Measurements from ENCODE around the gene PIK3CG.

PIK3CG gene

DNA sequence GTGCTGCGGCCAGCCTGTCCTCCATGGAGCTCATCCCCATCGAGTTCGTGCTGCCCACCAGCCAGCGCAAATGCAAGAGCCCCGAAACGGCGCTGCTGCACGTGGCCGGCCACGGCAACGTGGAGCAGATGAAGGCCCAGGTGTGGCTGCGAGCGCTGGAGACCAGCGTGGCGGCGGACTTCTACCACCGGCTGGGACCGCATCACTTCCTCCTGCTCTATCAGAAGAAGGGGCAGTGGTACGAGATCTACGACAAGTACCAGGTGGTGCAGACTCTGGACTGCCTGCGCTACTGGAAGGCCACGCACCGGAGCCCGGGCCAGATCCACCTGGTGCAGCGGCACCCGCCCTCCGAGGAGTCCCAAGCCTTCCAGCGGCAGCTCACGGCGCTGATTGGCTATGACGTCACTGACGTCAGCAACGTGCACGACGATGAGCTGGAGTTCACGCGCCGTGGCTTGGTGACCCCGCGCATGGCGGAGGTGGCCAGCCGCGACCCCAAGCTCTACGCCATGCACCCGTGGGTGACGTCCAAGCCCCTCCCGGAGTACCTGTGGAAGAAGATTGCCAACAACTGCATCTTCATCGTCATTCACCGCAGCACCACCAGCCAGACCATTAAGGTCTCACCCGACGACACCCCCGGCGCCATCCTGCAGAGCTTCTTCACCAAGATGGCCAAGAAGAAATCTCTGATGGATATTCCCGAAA lies 2.7 kb downstream of the PIK3CG start:
- no peak overlapping the region for H3K4me3 ChIP-seq
- peaks cover 20% of the 10 kb centered on the region for H3K27me3 ChIP-seq (ENCODE audit: low read depth)
- H3K4me1 ChIP-seq: no peaks in the 10 kb centered on the region
- H3K9me3 ChIP-seq: no peaks in the 10 kb centered on the region
- in situ Hi-C loops (cut with MboI; ENCODE audit: low sequenced_read_pairs): no loop called here
- no peak for DNase-seq (ENCODE audit: low spot score in 2 of 2)
- H3K36me3 ChIP-seq (replicated peaks): no peaks in the 10 kb centered on the region

DNA sequence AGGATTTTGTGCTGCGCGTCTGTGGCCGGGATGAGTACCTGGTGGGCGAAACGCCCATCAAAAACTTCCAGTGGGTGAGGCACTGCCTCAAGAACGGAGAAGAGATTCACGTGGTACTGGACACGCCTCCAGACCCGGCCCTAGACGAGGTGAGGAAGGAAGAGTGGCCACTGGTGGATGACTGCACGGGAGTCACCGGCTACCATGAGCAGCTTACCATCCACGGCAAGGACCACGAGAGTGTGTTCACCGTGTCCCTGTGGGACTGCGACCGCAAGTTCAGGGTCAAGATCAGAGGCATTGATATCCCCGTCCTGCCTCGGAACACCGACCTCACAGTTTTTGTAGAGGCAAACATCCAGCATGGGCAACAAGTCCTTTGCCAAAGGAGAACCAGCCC lies 3.3 kb downstream of the PIK3CG start:
- Histone ChIP-seq H3K4me1 (no peaks in the 10 kb centered on the region), H3K4me3 (no peak overlapping the region), H3K36me3 (replicated peaks) (no peaks in the 10 kb centered on the region), H3K27me3 (ENCODE audit: low read depth) (peaks cover 20% of the 10 kb centered on the region), H3K9me3 (no peaks in the 10 kb centered on the region)
- in situ Hi-C loops (cut with MboI; ENCODE audit: low sequenced_read_pairs): no loop called here
- no peak for DNase-seq (ENCODE audit: low spot score in 2 of 2)

DNA sequence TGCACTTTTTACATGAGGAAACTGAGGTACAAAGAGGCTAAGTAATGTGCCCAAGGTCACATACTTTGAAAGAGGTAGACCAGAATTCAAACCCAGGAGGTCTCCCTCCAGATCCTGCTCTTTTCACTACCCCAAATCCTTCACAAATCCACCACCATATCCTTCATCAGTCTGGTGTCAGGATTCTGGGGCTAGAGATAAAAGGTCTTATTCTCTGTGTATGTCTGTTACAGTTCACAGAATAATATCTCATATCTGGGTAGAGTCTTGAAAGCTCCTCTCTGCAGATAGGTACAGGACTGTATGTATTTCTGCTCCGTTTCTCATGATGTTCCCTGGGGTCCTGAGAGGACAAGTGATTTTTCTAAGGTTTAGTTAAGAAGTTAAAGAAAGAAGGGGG lies 4.9 kb downstream of the PIK3CG start:
- Histone ChIP-seq H3K9me3 (no peaks in the 10 kb centered on the region), H3K36me3 (replicated peaks) (no peaks in the 10 kb centered on the region), H3K27me3 (ENCODE audit: low read depth) (peaks cover 10% of the 10 kb centered on the region), H3K4me1 (no peaks in the 10 kb centered on the region), H3K4me3 (no peak overlapping the region)
- DNase-seq (ENCODE audit: low spot score in 2 of 2): no peak
- in situ Hi-C loops (cut with MboI; ENCODE audit: low sequenced_read_pairs): no loop called here

DNA sequence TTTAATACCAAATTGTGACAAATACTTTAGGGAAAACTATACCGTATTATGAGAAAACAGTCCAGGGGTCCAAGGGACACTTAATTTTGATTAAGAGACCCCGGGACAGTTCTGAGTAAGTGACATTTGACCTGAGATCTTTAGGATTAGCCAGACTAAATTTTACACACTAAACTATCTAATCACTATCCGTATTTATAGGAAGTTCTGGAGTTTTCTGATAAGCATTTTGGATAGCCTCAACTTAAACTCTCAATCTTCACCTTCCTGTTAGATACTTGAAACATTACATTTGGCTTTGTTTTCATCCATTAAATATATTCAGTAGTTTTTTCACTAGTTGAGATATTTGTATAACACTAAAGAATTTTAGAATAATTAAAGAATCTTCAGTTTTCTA lies 5.4 kb downstream of the PIK3CG start:
- Histone ChIP-seq H3K9me3 (no peaks in the 10 kb centered on the region), H3K4me3 (no peak overlapping the region), H3K36me3 (replicated peaks) (no peaks in the 10 kb centered on the region), H3K27me3 (ENCODE audit: low read depth) (peaks cover 5% of the 10 kb centered on the region), H3K4me1 (no peaks in the 10 kb centered on the region)
- in situ Hi-C loops (cut with MboI; ENCODE audit: low sequenced_read_pairs): no loop called here
- no peak for DNase-seq (ENCODE audit: low spot score in 2 of 2)

DNA sequence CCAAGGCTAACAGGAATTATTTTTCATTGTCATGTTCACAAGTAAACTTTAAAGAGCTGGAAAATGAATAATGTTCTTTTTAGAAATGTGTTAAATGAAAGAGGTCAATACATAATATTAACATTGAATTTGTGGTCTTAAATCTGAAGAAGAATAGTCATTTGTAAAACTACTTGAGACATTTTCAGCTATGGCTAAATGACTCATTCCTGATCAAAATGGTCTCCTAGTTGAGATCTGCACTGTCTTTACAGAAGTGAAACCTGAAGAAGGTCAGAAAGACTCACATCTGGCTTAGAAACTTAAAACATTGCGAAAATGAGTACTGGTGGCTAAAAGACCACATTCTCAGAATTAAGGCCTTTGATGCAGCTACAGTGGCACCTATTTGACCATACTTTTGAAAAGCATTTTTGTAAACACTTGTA lies 5.9 kb downstream of the PIK3CG start:
- H3K9me3 ChIP-seq: no peaks in the 10 kb centered on the region
- no peaks in the 10 kb centered on the region for H3K4me1 ChIP-seq
- H3K27me3 ChIP-seq (ENCODE audit: low read depth): peaks cover under 1% of the 10 kb centered on the region
- in situ Hi-C loops (cut with MboI; ENCODE audit: low sequenced_read_pairs): no loop called here
- no peak for DNase-seq (ENCODE audit: low spot score in 2 of 2)
- no peak overlapping the region for H3K4me3 ChIP-seq
- no peaks in the 10 kb centered on the region for H3K36me3 ChIP-seq (replicated peaks)

DNA sequence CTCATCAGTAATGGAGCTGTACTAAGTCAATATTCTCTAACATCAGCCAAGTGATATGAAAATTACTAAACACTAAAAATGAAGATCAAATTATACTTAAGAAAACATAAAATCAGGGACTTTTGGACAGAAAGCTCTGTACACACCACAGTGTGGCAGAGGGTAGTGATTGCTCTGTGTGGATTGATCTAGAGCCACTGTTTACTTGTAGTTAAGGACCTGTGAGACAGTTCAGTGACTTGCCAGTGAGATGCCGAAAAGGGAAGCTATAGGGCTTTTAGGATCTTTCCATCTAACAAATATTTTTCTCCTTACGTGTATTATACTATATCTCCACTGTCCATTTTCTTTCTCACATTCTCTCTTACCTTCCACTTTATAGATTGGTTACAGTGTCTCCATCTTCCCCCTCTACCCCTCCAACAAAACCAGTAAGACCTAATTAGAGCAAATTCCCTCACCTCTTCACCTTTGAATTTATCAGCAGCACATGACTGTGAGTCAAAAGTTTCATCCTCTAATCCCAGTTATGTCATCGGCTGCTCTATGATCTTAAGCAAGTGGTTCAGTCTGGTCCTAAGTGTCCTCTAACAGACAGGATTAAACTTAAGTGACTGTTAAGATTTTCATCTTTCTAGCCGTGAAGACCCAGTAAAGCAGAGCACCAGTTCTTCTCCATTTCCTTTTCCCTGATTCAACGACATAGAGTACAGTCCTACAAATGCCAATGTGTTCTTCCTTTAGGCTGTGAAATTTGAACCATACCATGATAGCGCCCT lies 6.9 kb downstream of the PIK3CG start:
- Histone ChIP-seq H3K4me3 (no peak overlapping the region), H3K36me3 (replicated peaks) (no peaks in the 10 kb centered on the region), H3K27me3 (ENCODE audit: low read depth) (no peaks in the 10 kb centered on the region; the same call in 1 of the 2 replicates), H3K9me3 (no peaks in the 10 kb centered on the region), H3K4me1 (no peaks in the 10 kb centered on the region)
- no peak for DNase-seq (ENCODE audit: low spot score in 2 of 2)
- in situ Hi-C loops (cut with MboI; ENCODE audit: low sequenced_read_pairs): no loop called here

DNA sequence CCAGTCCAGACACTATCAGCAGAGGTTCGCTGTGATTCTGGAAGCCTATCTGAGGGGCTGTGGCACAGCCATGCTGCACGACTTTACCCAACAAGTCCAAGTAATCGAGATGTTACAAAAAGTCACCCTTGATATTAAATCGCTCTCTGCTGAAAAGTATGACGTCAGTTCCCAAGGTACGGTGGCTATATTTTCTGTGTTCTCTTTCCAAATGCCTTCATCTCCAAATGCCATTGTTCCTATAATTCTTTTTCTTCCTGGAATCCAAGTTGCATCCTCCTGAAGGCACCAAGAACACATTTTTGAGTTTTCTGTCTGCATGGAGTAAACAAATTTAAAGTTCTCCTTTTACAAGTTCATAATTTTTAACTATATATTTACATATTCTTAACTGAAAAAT lies 7.7 kb downstream of the PIK3CG start:
- in situ Hi-C loops (cut with MboI; ENCODE audit: low sequenced_read_pairs): no loop called here
- H3K27me3 ChIP-seq (ENCODE audit: low read depth): no peaks in the 10 kb centered on the region
- H3K4me3 ChIP-seq: no peak overlapping the region
- H3K9me3 ChIP-seq: no peaks in the 10 kb centered on the region
- DNase-seq (ENCODE audit: low spot score in 2 of 2): no peak
- no peaks in the 10 kb centered on the region for H3K36me3 ChIP-seq (replicated peaks)
- H3K4me1 ChIP-seq: no peaks in the 10 kb centered on the region

DNA sequence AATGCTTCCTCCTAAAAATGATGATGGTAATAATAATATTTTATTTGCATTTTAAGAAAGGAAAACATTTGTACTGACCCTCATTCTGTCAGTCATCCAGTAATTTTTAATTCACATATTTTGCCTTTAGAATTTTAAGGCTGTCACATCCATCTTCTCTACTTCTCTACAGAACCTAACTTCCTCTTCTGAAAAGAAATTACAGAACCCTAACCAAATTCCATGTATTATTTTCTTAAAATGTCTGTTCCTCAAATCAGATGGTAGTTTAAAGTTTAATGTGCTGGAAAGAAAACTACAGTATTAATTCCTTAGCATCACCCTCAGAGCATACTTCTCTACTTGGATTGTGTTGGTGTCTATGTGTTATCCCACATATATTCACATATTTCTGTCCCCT lies 9.0 kb downstream of the PIK3CG start:
- H3K4me3 ChIP-seq: no peak overlapping the region
- H3K36me3 ChIP-seq (replicated peaks): no peaks in the 10 kb centered on the region
- no peak for DNase-seq (ENCODE audit: low spot score in 2 of 2)
- in situ Hi-C loops (cut with MboI; ENCODE audit: low sequenced_read_pairs): no loop called here
- no peaks in the 10 kb centered on the region for H3K4me1 ChIP-seq
- H3K27me3 ChIP-seq (ENCODE audit: low read depth): 0 out of 2 replicates have a peak, but pooled peaks cover 2% of the 10 kb centered on the region
- no peaks in the 10 kb centered on the region for H3K9me3 ChIP-seq

DNA sequence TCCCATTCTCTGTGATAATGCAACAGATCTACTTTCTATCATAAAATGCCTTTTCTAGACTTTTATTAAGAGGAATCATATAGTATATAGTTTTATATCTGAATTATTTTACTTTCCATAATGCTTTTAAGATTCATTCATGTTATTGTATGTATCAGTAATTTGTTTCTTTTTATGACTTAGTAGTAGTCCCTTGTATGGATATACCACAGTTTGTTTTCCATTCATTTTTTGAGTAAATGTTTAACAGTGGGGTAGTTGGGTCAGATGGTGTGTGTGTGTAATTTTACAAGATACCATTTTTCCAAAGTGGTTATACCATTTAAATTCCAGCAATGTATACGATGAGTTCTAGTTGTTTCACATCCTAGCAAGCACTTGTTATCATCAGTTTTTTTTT lies 10.4 kb downstream of the PIK3CG start:
- H3K4me3 ChIP-seq: no peak overlapping the region
- no peaks in the 10 kb centered on the region for H3K36me3 ChIP-seq (replicated peaks)
- DNase-seq (ENCODE audit: low spot score in 2 of 2): no peak
- H3K9me3 ChIP-seq: no peaks in the 10 kb centered on the region
- 0 out of 2 replicates have a peak, but pooled peaks cover 7% of the 10 kb centered on the region for H3K27me3 ChIP-seq (ENCODE audit: low read depth)
- in situ Hi-C loops (cut with MboI; ENCODE audit: low sequenced_read_pairs): no loop called here
- no peaks in the 10 kb centered on the region for H3K4me1 ChIP-seq

DNA sequence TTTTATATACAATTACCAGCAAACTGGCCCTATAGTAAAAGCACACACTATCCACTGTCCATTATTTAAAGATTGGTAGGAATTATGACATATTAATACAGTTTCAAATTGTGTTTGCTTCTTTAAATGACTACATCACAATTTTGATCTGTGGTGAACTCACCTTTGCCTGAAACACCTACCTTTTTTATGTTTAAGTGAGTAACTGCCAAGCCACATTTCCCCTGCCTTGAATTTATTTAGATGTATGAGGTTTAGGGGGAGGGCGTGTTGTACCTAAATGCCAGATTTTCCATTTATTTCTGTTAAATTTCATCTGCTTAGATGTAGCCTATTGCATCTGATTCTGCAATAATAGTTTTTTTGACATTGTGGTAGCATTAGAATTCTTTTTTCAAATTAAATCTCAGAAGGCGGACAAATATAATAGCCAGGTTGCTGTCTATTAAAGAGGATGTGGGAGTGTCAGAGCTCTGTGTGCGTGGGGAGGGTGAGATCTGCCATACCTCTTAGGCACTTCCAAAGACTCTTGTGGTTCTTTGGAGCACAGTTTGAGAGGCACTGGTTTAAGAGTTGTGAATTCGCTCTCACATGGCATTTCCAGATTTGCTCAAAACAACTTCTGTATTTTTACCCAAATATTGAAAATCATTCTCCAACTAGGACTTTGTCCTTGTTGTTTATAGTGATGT lies 13.8 kb downstream of the PIK3CG start:
- Histone ChIP-seq H3K9me3 (no peaks in the 10 kb centered on the region), H3K36me3 (replicated peaks) (no peaks in the 10 kb centered on the region), H3K4me1 (no peaks in the 10 kb centered on the region), H3K27me3 (ENCODE audit: low read depth) (0 out of 2 replicates have a peak, but pooled peaks cover 9% of the 10 kb centered on the region), H3K4me3 (no peak overlapping the region)
- in situ Hi-C loops (cut with MboI; ENCODE audit: low sequenced_read_pairs): no loop called here
- DNase-seq (ENCODE audit: low spot score in 2 of 2): no peak

DNA sequence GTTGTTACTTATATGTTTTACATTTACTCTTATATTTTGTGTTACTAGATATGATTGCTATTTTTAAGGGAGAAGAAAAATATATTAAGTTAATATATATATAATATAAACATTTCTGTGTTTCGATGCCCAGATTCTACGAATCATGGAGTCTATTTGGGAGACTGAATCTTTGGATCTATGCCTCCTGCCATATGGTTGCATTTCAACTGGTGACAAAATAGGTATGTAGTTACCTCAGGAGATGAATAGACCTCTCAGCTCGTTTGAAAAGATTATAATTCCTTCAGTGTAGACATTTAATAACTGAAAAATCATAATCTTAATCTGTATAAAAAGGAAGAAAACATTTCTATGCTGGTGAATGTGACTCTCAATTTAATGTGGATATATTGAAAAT lies 16.9 kb downstream of the PIK3CG start:
- H3K4me3 ChIP-seq: no peak overlapping the region
- no peaks in the 10 kb centered on the region for H3K9me3 ChIP-seq
- no peak for DNase-seq (ENCODE audit: low spot score in 2 of 2)
- in situ Hi-C loops (cut with MboI; ENCODE audit: low sequenced_read_pairs): no loop called here
- H3K4me1 ChIP-seq: no peaks in the 10 kb centered on the region
- no peaks in the 10 kb centered on the region for H3K36me3 ChIP-seq (replicated peaks)
- H3K27me3 ChIP-seq (ENCODE audit: low read depth): 0 out of 2 replicates have a peak, but pooled peaks cover 9% of the 10 kb centered on the region

DNA sequence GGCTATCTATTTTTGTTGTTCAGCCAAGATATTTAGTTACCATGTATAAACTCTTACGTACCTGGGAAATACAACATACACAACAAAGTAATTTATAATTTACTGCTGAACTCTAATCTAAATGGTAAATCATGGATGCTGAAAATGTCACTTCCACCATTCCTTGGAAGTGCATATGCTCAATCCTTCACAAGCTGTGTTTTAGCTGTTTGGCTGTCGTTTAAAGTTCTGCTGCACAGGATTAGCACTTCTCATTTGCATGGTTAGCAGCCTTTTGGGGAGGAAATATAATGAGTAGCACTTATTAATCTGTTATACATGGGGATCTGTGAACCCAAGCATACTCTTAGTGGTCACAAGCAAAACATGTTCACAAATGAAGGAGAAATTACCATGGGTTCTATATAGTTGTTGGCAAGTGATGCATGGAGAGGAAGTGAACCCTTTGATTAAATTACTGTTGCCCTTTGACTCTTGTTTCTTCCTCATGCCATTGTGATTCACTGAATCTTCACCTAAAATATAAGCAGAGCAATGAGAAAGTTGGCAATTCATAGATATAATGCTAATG lies 18.5 kb downstream of the PIK3CG start:
- 0 out of 2 replicates have a peak, but pooled peaks cover 9% of the 10 kb centered on the region for H3K27me3 ChIP-seq (ENCODE audit: low read depth)
- H3K4me1 ChIP-seq: no peaks in the 10 kb centered on the region
- no peak overlapping the region for H3K4me3 ChIP-seq
- H3K9me3 ChIP-seq: no peaks in the 10 kb centered on the region
- no peak for DNase-seq (ENCODE audit: low spot score in 2 of 2)
- H3K36me3 ChIP-seq (replicated peaks): no peaks in the 10 kb centered on the region
- in situ Hi-C loops (cut with MboI; ENCODE audit: low sequenced_read_pairs): no loop called here

DNA sequence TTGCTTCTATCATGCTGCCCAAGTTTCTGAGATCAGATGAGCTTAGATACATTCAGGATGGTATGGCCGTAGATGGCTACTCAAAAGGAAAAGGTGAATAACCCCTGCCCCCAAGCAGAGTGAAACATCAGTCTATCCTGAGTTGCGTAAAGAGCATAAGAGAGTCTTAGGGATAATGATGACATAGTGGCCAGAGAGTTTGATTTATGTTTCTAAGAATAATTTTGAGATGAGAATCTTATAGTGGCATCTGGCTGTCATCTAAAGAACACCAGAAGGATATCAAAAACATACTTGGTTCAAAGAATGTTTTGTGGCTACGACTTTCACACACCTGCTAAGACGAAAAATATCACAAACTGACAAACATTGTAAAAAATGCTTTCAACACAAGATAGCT lies 20.6 kb downstream of the PIK3CG start:
- no peaks in the 10 kb centered on the region for H3K4me1 ChIP-seq
- H3K9me3 ChIP-seq: no peaks in the 10 kb centered on the region
- H3K27me3 ChIP-seq (ENCODE audit: low read depth): 0 out of 2 replicates have a peak, but pooled peaks cover 2% of the 10 kb centered on the region
- in situ Hi-C loops (cut with MboI; ENCODE audit: low sequenced_read_pairs): no loop called here
- DNase-seq (ENCODE audit: low spot score in 2 of 2): no peak
- H3K4me3 ChIP-seq: no peak overlapping the region
- H3K36me3 ChIP-seq (replicated peaks): no peaks in the 10 kb centered on the region

DNA sequence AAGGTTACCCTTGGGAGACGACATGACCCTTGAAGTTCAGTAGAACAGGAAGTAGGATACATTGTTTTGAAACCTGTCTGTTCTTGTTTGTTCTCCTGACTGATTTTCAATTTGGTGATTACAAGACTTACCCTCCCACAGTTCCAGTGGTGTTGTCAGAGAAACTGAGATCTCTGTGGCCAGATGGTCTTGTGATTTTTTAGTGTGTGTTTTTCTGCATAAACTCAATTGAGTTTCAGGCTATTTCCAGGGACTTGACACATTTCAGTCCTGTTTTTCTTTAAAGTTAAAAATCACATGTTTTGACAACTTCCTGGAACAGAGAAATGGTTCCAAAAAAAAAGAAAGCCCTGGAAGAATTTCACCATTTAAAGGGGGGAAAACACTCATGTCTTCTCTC lies 22.3 kb downstream of the PIK3CG start:
- no peak for DNase-seq (ENCODE audit: low spot score in 2 of 2)
- no peak overlapping the region for H3K4me3 ChIP-seq
- in situ Hi-C loops (cut with MboI; ENCODE audit: low sequenced_read_pairs): no loop called here
- no peaks in the 10 kb centered on the region for H3K4me1 ChIP-seq
- H3K9me3 ChIP-seq: no peaks in the 10 kb centered on the region
- H3K36me3 ChIP-seq (replicated peaks): no peaks in the 10 kb centered on the region
- no peaks in the 10 kb centered on the region for H3K27me3 ChIP-seq (ENCODE audit: low read depth)

Data from HAP-1 (cell line).